NCI-H1694 treated with DMSO at 0.1 percent for 48 hours (cell line): ENCODE measurements around the gene POU2F3.

Experiments
- DNase-seq: peaks from one replicate; lab custom pipeline; 2025; lab: John Stamatoyannopoulos, UW

The POU2F3 gene

GRCh38 chr11:120210626-120211521, 29.1 kb upstream of the POU2F3 start, which contains the start of gene OAF:
Gene OAF, plus strand, starts transcription at chr11:120211032. Its CDS starts 248 bp downstream, at chr11:120211280.
- DNase-seq, result no peak

- no peak for DNase-seq
Observed at GRCh38 chr11:120211522-120212258, 28.2 kb upstream of the POU2F3 start.

- DNase-seq, result no peak
Observed at GRCh38 chr11:120212259-120212878, 27.6 kb upstream of the POU2F3 start.

GRCh38 chr11:120212926-120213325, 27.0 kb upstream of the POU2F3 start:
- no peak for DNase-seq

- DNase-seq, result no peak
Observed at GRCh38 chr11:120214581-120214980, 25.4 kb upstream of the POU2F3 start.

GRCh38 chr11:120215634-120216033, 24.3 kb upstream of the POU2F3 start:
- no peak for DNase-seq

- no peak for DNase-seq
Observed at GRCh38 chr11:120216426-120217102, 23.4 kb upstream of the POU2F3 start.

GRCh38 chr11:120217526-120217925, 22.4 kb upstream of the POU2F3 start:
- DNase-seq, result no peak

- DNase-seq, result no peak
Observed at GRCh38 chr11:120217941-120218694, 21.8 kb upstream of the POU2F3 start.

- DNase-seq, result no peak
Observed at GRCh38 chr11:120218695-120219033, 21.3 kb upstream of the POU2F3 start.

GRCh38 chr11:120219232-120219937, 20.6 kb upstream of the POU2F3 start:
- DNase-seq, result no peak

GRCh38 chr11:120219938-120220746, 19.8 kb upstream of the POU2F3 start:
- no peak for DNase-seq

- DNase-seq, result no peak
Observed at GRCh38 chr11:120220747-120221037, 19.2 kb upstream of the POU2F3 start.

GRCh38 chr11:120221115-120221752, 18.7 kb upstream of the POU2F3 start:
- no peak for DNase-seq

- DNase-seq, result no peak
Observed at GRCh38 chr11:120222916-120223315, 17.0 kb upstream of the POU2F3 start.

GRCh38 chr11:120223793-120224192, 16.1 kb upstream of the POU2F3 start:
- DNase-seq, result no peak

- DNase-seq, result no peak
Observed at GRCh38 chr11:120224361-120224760, 15.6 kb upstream of the POU2F3 start.

- no peak for DNase-seq
Observed at GRCh38 chr11:120224972-120225909, 14.7 kb upstream of the POU2F3 start.
